ENCODE data around the gene CD3E. TPM values are rescaled to one million over a fixed set of nuclear protein-coding genes. Genes with fewer than 3 reads are reported as not detected.

CD3E gene
- total and polyA plus RNA-seq, 9 of the 15 experiments (the other 6 are each of a cell fraction or from before 2014, with no cell fraction given): 0.07 to 0.62 (median 0.19) TPM; not detected in 5

- TF ChIP-seq TCF7L2 (IDR thresholded peaks at IDR 0.05; ENCODE audit: low read depth, low read length) (no peak), NCOA6 (IDR thresholded peaks at IDR 0.05) (no peak), BACH1 (tag; IDR thresholded peaks at IDR 0.05) (no peak), RAD51 (IDR thresholded peaks at IDR 0.05; ENCODE audit: borderline replicate concordance, low read depth) (no peak), TRIM25 (IDR thresholded peaks at IDR 0.05; ENCODE audit: borderline replicate concordance) (no peak), PRMT5 (CRISPR knock-in tag; IDR thresholded peaks at IDR 0.05) (no peak), CHD7 (IDR thresholded peaks at IDR 0.05; ENCODE audit: low read depth, low read length) (no peak), EHMT2 (IDR thresholded peaks at IDR 0.05) (no peak; the same call in 1 of the 2 replicates), SMARCA5 (IDR thresholded peaks at IDR 0.05) (no peak), EP300 (IDR thresholded peaks at IDR 0.05; ENCODE audit: low read length) (peak; percentile 66), TOE1 (IDR thresholded peaks at IDR 0.05; ENCODE audit: borderline replicate concordance) (no peak), TOE1 (CRISPR knock-in tag; IDR thresholded peaks at IDR 0.05; ENCODE audit: borderline replicate concordance, low read depth) (no peak), CTCF (IDR thresholded peaks at IDR 0.05 in 2 of 3, conservative IDR thresholded peaks at IDR 0.05 in 1 of 3; ENCODE audit: insufficient read depth in 2 of 3, low read depth in 1 of 3, low read length in 3 of 3) (no peak), ZNF175 (CRISPR knock-in tag; IDR thresholded peaks at IDR 0.05; ENCODE audit: low read depth) (no peak)
These were observed 38.1 kb downstream of the CD3E start, which contains the start of gene CD3D (continued) for GRCh38 chr11:118342503-118343161.

Data from K562 (cell line).